Upper lobe of left lung (tissue), 6 donors: ENCODE measurements around the gene LEKR1. TPM values are rescaled to one million over a fixed set of nuclear protein-coding genes. Genes with fewer than 3 reads are reported as not detected.

Experiments
- ATAC-seq, 2 donors: fragments of 200-7000 bp; cut with Tn5 transposase; one replicate each; pipeline ENCODE4 v1.9.1; 2022; ENCODE audit warnings: mild to moderate bottlenecking in 2 of 2, moderate library complexity in 2 of 2; ENCODE audit not compliant: low FRiP score in 2 of 2
- DNase-seq, 2 donors: peaks; one replicate each; pipeline ENCODE4 v3.0.0-alpha.2; 2019 to 2020
- H3K27ac ChIP-seq, 4 donors: fragments of 200-600 bp; sonication (generic); one replicate each; pipeline ENCODE4 v1.5.1; 2016 to 2019
- H3K27me3 ChIP-seq, 4 donors: fragments of 200-600 bp; sonication (generic); one replicate each; pipeline ENCODE4 v1.5.1; 2017 to 2019
- H3K36me3 ChIP-seq, 4 donors: fragments of 200-600 bp; sonication (generic); one replicate each; pipeline ENCODE4 v1.5.1; 2016 to 2019
- H3K4me1 ChIP-seq, 4 donors: fragments of 200-600 bp; sonication (generic); one replicate each; pipeline ENCODE4 v1.5.1; 2018 to 2019
- H3K4me3 ChIP-seq, 4 donors: fragments of 200-600 bp; sonication (generic); one replicate each; pipeline ENCODE4 v1.5.1; 2017 to 2019; ENCODE audit warnings: mild to moderate bottlenecking in 2 of 4, moderate library complexity in 1 of 4
- H3K9me3 ChIP-seq, 4 donors: fragments of 200-600 bp; sonication (generic); one replicate each; pipeline ENCODE4 v1.5.1; 2018 to 2019
- EP300 ChIP-seq, 4 donors: sonication (generic); formaldehyde crosslinking; IDR thresholded peaks; one replicate each; pipeline ENCODE4 v1.5.1; 2017; ENCODE audit warnings: antibody characterized with exemption in 4 of 4, control low read depth in 2 of 4
- POLR2A ChIP-seq, 4 donors: fragments of 450-650 bp; IDR thresholded peaks; one replicate each; pipeline ENCODE4 v1.5.1; 2016 to 2017; ENCODE audit warnings: antibody characterized with exemption in 4 of 4, mild to moderate bottlenecking in 2 of 4
- POLR2AphosphoS5 ChIP-seq, 2 donors: sonication (generic); formaldehyde crosslinking; IDR thresholded peaks; one replicate each; pipeline ENCODE4 v1.5.1; 2017; ENCODE audit warnings: antibody characterized with exemption in 2 of 2
- WGBS, 2 donors: methylation state at CpG; one replicate each; pipeline ENCODE4 v1.1.5; 2017 to 2018; 5-methylcytosine and 5-hydroxymethylcytosine counted together
- total RNA-seq, 6 donors: library from RNA; depleted of rRNA in 4 of 6; stranded (reverse); fragments of >200 nt in 4 of 6; gene quantifications; one replicate each; pipeline versions ENCODE4 v1.1.0 to v1.2.1, GENCODE V29; 2016 to 2021
- TF ChIP-seq, protein P1 (sequence below), 6 experiments: fragments of 450-650 bp in 4 of 6; fragments of 200-600 bp in 2 of 6; sonication (generic) in 2 of 6; IDR thresholded peaks; one replicate each; pipeline ENCODE4 v1.5.1; 2016 to 2019; ENCODE audit warnings: antibody characterized with exemption in 6 of 6
- donor health status: DM: no; HTN: no; CAD: no; lungs with moderate emphysema.
- donor health status: DM: no; HTN: yes; CAD: no; lungs with severe emphysema.

LEKR1 gene
- total RNA-seq, 6 donors from 2014 or later: 1.0 to 9.1 (median 2.2) TPM

DNA sequence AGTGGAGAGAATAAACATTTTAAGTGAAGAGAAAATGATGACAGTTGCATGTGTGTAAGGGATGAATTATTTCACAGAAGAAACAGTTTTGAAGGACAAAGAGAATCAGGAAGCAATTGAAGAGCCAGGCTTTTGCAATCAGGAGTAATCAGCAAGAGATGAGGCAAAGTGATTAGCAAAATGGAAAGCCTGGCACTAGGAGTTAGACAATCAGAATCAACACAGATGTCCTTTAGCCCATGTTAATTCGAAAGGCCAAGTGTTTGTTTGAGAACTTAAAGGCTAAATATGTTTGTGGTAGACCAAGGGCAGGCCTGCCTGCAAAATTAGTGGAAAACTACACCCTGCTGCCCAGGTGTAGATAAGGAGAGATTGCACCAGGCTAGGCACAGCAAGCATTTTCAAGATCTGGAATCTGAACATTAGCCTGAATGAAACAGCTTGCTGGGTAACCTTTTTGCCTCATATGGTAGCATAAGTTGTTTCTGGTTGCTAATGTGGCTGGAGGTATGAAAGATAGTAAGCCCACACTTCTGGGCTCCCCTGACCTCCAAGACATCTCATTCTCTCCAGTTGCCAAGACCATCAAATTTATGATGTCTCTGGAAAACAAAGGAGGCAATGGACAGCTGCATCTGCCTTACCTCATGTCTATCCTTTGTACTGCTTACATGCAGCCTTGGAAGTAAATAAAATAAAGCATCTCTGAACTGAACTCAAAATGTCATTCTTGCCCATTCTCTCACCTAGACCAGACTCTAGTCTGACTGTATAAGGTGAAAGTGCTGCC lies 22.0 kb upstream of the LEKR1 start:
- no peak for ATAC-seq
- no peak overlapping the region for H3K4me3 ChIP-seq
- WGBS, 2 donors: 60 to 67% methylated on average over 1 of the region's 1 CpG

DNA sequence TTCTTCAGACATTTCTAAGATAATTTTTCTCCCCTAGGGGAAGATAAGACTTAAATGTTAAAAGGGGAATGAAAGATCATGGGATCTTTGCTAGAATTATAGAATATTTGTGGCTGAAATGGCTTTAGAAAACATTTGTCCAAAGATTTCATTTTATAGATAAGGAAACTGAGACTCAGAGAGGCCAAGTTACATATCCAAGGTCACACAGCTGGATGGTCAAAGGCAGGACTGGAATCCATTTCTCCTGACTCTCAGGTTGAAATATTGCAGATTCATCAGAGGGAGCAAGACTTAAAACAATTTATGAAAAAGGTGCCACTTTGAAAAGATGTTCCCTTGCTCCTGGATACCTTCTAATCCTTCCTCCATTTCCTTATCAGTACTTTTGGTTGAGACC lies 19.5 kb upstream of the LEKR1 start:
- TF ChIP-seq POLR2A (IDR thresholded peaks at IDR 0.05) (no peak), EP300 (IDR thresholded peaks at IDR 0.05) (no peak), POLR2AphosphoS5 (IDR thresholded peaks at IDR 0.05) (no peak)
- TF ChIP-seq, protein P1, sequence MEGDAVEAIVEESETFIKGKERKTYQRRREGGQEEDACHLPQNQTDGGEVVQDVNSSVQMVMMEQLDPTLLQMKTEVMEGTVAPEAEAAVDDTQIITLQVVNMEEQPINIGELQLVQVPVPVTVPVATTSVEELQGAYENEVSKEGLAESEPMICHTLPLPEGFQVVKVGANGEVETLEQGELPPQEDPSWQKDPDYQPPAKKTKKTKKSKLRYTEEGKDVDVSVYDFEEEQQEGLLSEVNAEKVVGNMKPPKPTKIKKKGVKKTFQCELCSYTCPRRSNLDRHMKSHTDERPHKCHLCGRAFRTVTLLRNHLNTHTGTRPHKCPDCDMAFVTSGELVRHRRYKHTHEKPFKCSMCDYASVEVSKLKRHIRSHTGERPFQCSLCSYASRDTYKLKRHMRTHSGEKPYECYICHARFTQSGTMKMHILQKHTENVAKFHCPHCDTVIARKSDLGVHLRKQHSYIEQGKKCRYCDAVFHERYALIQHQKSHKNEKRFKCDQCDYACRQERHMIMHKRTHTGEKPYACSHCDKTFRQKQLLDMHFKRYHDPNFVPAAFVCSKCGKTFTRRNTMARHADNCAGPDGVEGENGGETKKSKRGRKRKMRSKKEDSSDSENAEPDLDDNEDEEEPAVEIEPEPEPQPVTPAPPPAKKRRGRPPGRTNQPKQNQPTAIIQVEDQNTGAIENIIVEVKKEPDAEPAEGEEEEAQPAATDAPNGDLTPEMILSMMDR (IDR thresholded peaks at IDR 0.05): no peak
- no peak overlapping the region for H3K27ac ChIP-seq
- H3K27me3 ChIP-seq: no peaks in the 10 kb centered on the region
- ATAC-seq (no peak), DNase-seq (no peak)
- no peak overlapping the region for H3K4me3 ChIP-seq
- no peaks in the 10 kb centered on the region for H3K36me3 ChIP-seq
- H3K9me3 ChIP-seq: no peaks in the 10 kb centered on the region
- H3K4me1 ChIP-seq: no peaks in the 10 kb centered on the region

More for the DNA sequence above, 22.0 kb upstream of the LEKR1 start:
- Histone ChIP-seq H3K27me3 (no peaks in the 10 kb centered on the region), H3K4me1 (no peaks in the 10 kb centered on the region), H3K9me3 (no peaks in the 10 kb centered on the region), H3K36me3 (no peaks in the 10 kb centered on the region), H3K27ac (no peak overlapping the region)
- TF ChIP-seq EP300 (IDR thresholded peaks at IDR 0.05): no peak
- TF ChIP-seq, protein P1 (IDR thresholded peaks at IDR 0.05): no peak
- no peak for TF ChIP-seq POLR2AphosphoS5 (IDR thresholded peaks at IDR 0.05)
- TF ChIP-seq POLR2A (IDR thresholded peaks at IDR 0.05): no peak
- DNase-seq: no peak

DNA sequence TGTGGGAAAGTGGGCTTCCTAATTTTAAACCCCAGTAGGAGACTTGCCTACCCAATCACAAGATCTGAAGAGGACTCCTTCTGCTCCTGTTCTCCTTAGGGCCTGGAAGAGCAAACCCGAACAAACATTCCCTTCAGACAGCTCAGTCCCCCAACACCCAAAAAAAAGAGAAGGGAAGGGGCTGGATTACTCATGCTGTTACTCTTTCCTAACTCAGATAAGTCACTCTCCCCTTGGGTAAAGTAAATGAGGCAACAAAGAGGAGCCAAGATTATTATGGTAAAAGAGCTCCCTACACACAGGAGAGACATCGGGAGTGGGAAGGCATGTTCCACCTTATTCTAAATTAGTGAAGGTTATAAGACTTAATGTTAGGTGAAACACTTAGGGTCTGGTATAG lies 18.1 kb upstream of the LEKR1 start:
- no peak for ATAC-seq
- Histone ChIP-seq H3K4me1 (peaks cover 0 to 4% (median 2%) of the 10 kb centered on the region in 4 donors), H3K36me3 (no peaks in the 10 kb centered on the region), H3K9me3 (no peaks in the 10 kb centered on the region), H3K4me3 (no peak overlapping the region), H3K27ac (no peak overlapping the region), H3K27me3 (no peaks in the 10 kb centered on the region)
- TF ChIP-seq, protein P1 (IDR thresholded peaks at IDR 0.05): no peak
- TF ChIP-seq POLR2A (IDR thresholded peaks at IDR 0.05): no peak
- no peak for TF ChIP-seq EP300 (IDR thresholded peaks at IDR 0.05)
- no peak for TF ChIP-seq POLR2AphosphoS5 (IDR thresholded peaks at IDR 0.05)
- 95 to 98% methylated on average over 2 of the region's 2 CpGs for WGBS, 2 donors
- DNase-seq: no peak

DNA sequence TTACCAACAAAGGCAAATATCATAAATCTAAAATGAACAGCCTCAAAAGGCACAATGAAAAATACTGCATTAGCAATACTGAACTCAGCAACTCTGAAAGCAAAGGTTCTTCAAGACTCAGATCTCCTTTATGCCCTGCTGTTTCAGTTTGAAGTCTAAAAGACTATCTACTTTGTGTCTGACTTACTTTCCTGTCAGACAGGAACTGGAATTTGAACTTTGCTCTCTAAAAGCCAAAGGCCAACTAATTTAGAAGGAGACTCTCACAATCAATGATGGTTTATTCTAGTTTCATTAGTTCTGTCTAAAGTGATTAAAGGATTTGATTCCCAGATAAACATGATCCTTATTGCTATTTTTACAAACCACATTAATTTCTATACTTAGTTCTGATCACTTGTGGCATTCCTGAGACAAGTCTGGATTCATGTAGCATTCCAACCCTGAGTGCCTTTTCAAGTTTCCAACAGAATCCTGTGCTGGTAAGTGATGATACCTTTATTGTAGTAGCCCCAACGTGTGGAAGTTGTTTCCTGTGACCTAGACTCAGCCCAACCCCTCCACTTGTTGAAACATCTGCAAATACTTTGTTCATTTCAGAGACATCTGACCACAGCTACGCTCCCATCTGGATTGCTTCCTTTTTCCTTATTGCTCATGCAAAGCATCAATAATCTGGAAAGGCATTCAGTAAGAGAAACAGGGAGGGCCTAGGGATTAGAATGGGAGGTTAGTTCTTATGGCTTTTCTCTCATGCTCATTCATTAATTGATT lies 14.9 kb upstream of the LEKR1 start:
- no peaks in the 10 kb centered on the region for H3K36me3 ChIP-seq
- peaks cover 0 to 13% (median 8%) of the 10 kb centered on the region in 4 donors for H3K4me1 ChIP-seq
- no peaks in the 10 kb centered on the region for H3K9me3 ChIP-seq
- WGBS, 2 donors: 38 to 48% methylated on average over 2 of the region's 2 CpGs
- TF ChIP-seq, protein P1 (IDR thresholded peaks at IDR 0.05): no peak
- no peak for TF ChIP-seq POLR2AphosphoS5 (IDR thresholded peaks at IDR 0.05)
- TF ChIP-seq EP300 (IDR thresholded peaks at IDR 0.05): no peak
- TF ChIP-seq POLR2A (IDR thresholded peaks at IDR 0.05): no peak
- H3K4me3 ChIP-seq: no peak overlapping the region
- no peak for ATAC-seq
- DNase-seq: no peak
- no peak overlapping the region for H3K27ac ChIP-seq
- no peaks in the 10 kb centered on the region for H3K27me3 ChIP-seq
